ENCODE measurements around the gene RUFY1. TPM values are rescaled to one million over a fixed set of nuclear protein-coding genes. Genes with fewer than 3 reads are reported as not detected.

RUFY1 gene
- total RNA-seq, 1 experiment from 2014 or later, result 41.4 TPM

- DNase-seq (ENCODE audit: low spot score), result peak; percentile 12
- no peak for TF ChIP-seq CTCF (conservative IDR thresholded peaks at IDR 0.05; ENCODE audit: low read depth, low read length)
- TF ChIP-seq EZH2 (IDR thresholded peaks at IDR 0.05; ENCODE audit: borderline replicate concordance, low read depth, low read length, poor library complexity, severe bottlenecking), result no peak
- no TSS peak for BruUV-seq (replicated peaks)
- intact Hi-C loops (cut with micrococcal nuclease; ENCODE audit: unreplicated experiment), result no loop called here
- no peaks in the 10 kb centered on the region for H3K4me1 ChIP-seq (ENCODE audit: insufficient read depth, low read length, poor library complexity, severe bottlenecking)
- H3K27me3 ChIP-seq (replicated peaks; ENCODE audit: insufficient read depth, low read depth, low read length, poor library complexity), result no peaks in the 10 kb centered on the region
- CTCF ChIA-PET, result no interaction called here
- H3K27ac ChIP-seq (ENCODE audit: low read depth, low read length, poor library complexity, severe bottlenecking), result no peak overlapping the region
- POLR2A ChIA-PET (ENCODE audit: low non-redundant PET), result no interaction called here
- H3K9me3 ChIP-seq (ENCODE audit: low read depth, low read length, poor library complexity, severe bottlenecking), result no peaks in the 10 kb centered on the region
- no peak overlapping the region for H3K4me3 ChIP-seq (ENCODE audit: low read depth, low read length, poor library complexity, severe bottlenecking)
- no peaks in the 10 kb centered on the region for H3K36me3 ChIP-seq (ENCODE audit: insufficient read depth, low read length, poor library complexity, severe bottlenecking)
Measured at GRCh38 chr5:179526978-179527377, 23.4 kb upstream of the RUFY1 start.

GRCh38 chr5:179530069-179530998, 20.0 kb upstream of the RUFY1 start:
- CTCF ChIA-PET, result no interaction called here
- no TSS peak for BruUV-seq (replicated peaks)
- H3K9me3 ChIP-seq (ENCODE audit: low read depth, low read length, poor library complexity, severe bottlenecking), result no peaks in the 10 kb centered on the region
- no peaks in the 10 kb centered on the region for H3K4me1 ChIP-seq (ENCODE audit: insufficient read depth, low read length, poor library complexity, severe bottlenecking)
- H3K36me3 ChIP-seq (ENCODE audit: insufficient read depth, low read length, poor library complexity, severe bottlenecking), result no peaks in the 10 kb centered on the region
- H3K4me3 ChIP-seq (ENCODE audit: low read depth, low read length, poor library complexity, severe bottlenecking), result no peak overlapping the region
- POLR2A ChIA-PET (ENCODE audit: low non-redundant PET), result no interaction called here
- H3K27me3 ChIP-seq (replicated peaks; ENCODE audit: insufficient read depth, low read depth, low read length, poor library complexity), result no peaks in the 10 kb centered on the region
- no peak for DNase-seq (ENCODE audit: low spot score)
- TF ChIP-seq EZH2 (IDR thresholded peaks at IDR 0.05; ENCODE audit: borderline replicate concordance, low read depth, low read length, poor library complexity, severe bottlenecking), result no peak
- no peak for TF ChIP-seq CTCF (conservative IDR thresholded peaks at IDR 0.05; ENCODE audit: low read depth, low read length)
- no peak overlapping the region for H3K27ac ChIP-seq (ENCODE audit: low read depth, low read length, poor library complexity, severe bottlenecking)
- intact Hi-C loops (cut with micrococcal nuclease; ENCODE audit: unreplicated experiment), result no loop called here

- H3K9me3 ChIP-seq (ENCODE audit: low read depth, low read length, poor library complexity, severe bottlenecking), result no peaks in the 10 kb centered on the region
- ChIA-PET CTCF (no interaction called here), POLR2A (ENCODE audit: low non-redundant PET) (no interaction called here)
- H3K4me3 ChIP-seq (ENCODE audit: low read depth, low read length, poor library complexity, severe bottlenecking), result no peak overlapping the region
- intact Hi-C loops (cut with micrococcal nuclease; ENCODE audit: unreplicated experiment), result no loop called here
- BruUV-seq (replicated peaks), result no TSS peak
- no peaks in the 10 kb centered on the region for H3K27me3 ChIP-seq (replicated peaks; ENCODE audit: insufficient read depth, low read depth, low read length, poor library complexity)
- H3K27ac ChIP-seq (ENCODE audit: low read depth, low read length, poor library complexity, severe bottlenecking), result no peak overlapping the region
- DNase-seq (ENCODE audit: low spot score), result no peak
- H3K4me1 ChIP-seq (ENCODE audit: insufficient read depth, low read length, poor library complexity, severe bottlenecking), result no peaks in the 10 kb centered on the region
- TF ChIP-seq EZH2 (IDR thresholded peaks at IDR 0.05; ENCODE audit: borderline replicate concordance, low read depth, low read length, poor library complexity, severe bottlenecking), result no peak
- no peaks in the 10 kb centered on the region for H3K36me3 ChIP-seq (ENCODE audit: insufficient read depth, low read length, poor library complexity, severe bottlenecking)
Measured at GRCh38 chr5:179533024-179533423, 17.3 kb upstream of the RUFY1 start.

All from A673 (cell line).